Suprapubic skin (tissue), 4 donors: ENCODE measurements around the gene SLC22A23. TPM values are rescaled to one million over a fixed set of nuclear protein-coding genes. Genes with fewer than 3 reads are reported as not detected.

ENCODE experiments used
- DNase-seq, 2 donors: peaks; one replicate each; pipeline ENCODE4 v3.0.0-alpha.2; 2019; ENCODE audit warnings: low spot score in 2 of 2
- H3K27ac ChIP-seq: fragments of 200-600 bp; sonication (generic); one replicate; pipeline ENCODE4 v1.5.1; 2019
- H3K27me3 ChIP-seq: fragments of 200-600 bp; sonication (generic); one replicate; pipeline ENCODE4 v1.5.1; 2019
- H3K36me3 ChIP-seq: fragments of 200-600 bp; sonication (generic); one replicate; pipeline ENCODE4 v1.5.1; 2019
- H3K4me1 ChIP-seq: fragments of 200-600 bp; sonication (generic); one replicate; pipeline ENCODE4 v1.5.1; 2019
- H3K4me3 ChIP-seq: fragments of 200-600 bp; sonication (generic); one replicate; pipeline ENCODE4 v1.5.1; 2019; ENCODE audit warnings: mild to moderate bottlenecking
- H3K9me3 ChIP-seq: fragments of 200-600 bp; sonication (generic); one replicate; pipeline ENCODE4 v1.5.1; 2019
- EP300 ChIP-seq: sonication (generic); formaldehyde crosslinking; IDR thresholded peaks from one replicate; pipeline ENCODE4 v1.6.1; 2017; ENCODE audit warnings: antibody characterized with exemption
- POLR2A ChIP-seq, 2 donors: fragments of 450-650 bp; IDR thresholded peaks; one replicate each; pipeline ENCODE4 v1.6.1; 2017; ENCODE audit warnings: antibody characterized with exemption in 2 of 2, mild to moderate bottlenecking in 2 of 2, moderate library complexity in 2 of 2
- POLR2AphosphoS5 ChIP-seq, 3 donors: sonication (generic); formaldehyde crosslinking; IDR thresholded peaks; one replicate each; pipeline ENCODE4 v1.6.1; 2017; ENCODE audit warnings: antibody characterized with exemption in 3 of 3
- WGBS: methylation state at CpG from one replicate; pipeline ENCODE4 v1.1.5; 2018; 5-methylcytosine and 5-hydroxymethylcytosine counted together
- total RNA-seq, 4 donors: library from RNA; depleted of rRNA; stranded (reverse); fragments of >200 nt; gene quantifications; one replicate each; pipeline ENCODE4 v1.1.0, GENCODE V29; 2016
- TF ChIP-seq, protein P1 (sequence below), 2 donors: fragments of 200-600 bp in 1 of 2; fragments of 450-650 bp in 1 of 2; sonication (generic) in 1 of 2; IDR thresholded peaks; one replicate each; pipeline ENCODE4 v1.5.1; 2016 to 2019; ENCODE audit warnings: antibody characterized with exemption in 2 of 2, mild to moderate bottlenecking in 1 of 2, moderate library complexity in 1 of 2

The SLC22A23 gene
- total RNA-seq, 4 donors from 2014 or later = 38.2 to 59.8 (median 48.1) TPM

DNA sequence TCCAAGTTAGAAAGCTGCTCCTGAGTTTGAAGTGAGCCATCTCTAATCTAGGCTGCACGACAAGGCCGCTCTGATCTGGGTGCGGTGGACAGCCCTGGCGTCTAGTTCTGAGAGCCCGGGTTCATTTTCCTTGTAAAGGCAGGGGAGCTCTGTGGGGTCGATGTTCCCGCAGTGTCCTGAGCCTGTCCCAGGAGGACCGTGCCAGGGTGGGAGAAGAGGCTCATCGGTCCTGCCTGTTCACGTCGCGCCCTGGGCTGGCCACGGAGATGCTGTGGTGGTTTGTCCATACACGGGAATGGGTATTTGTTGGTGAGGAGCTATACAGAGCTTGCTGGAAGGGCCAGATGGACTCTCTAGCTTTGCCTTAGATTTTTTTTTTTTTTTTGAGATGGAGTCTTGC lies 171.1 kb downstream of the SLC22A23 start:
- Histone ChIP-seq H3K36me3 (peaks cover 32% of the 10 kb centered on the region), H3K4me3 (no peak overlapping the region), H3K9me3 (no peaks in the 10 kb centered on the region), H3K27me3 (no peaks in the 10 kb centered on the region), H3K4me1 (peaks cover 4% of the 10 kb centered on the region), H3K27ac (no peak overlapping the region)
- TF ChIP-seq POLR2AphosphoS5 (IDR thresholded peaks at IDR 0.05) (no peak), EP300 (no peak), POLR2A (IDR thresholded peaks at IDR 0.05) (no peak)
- TF ChIP-seq, protein P1, sequence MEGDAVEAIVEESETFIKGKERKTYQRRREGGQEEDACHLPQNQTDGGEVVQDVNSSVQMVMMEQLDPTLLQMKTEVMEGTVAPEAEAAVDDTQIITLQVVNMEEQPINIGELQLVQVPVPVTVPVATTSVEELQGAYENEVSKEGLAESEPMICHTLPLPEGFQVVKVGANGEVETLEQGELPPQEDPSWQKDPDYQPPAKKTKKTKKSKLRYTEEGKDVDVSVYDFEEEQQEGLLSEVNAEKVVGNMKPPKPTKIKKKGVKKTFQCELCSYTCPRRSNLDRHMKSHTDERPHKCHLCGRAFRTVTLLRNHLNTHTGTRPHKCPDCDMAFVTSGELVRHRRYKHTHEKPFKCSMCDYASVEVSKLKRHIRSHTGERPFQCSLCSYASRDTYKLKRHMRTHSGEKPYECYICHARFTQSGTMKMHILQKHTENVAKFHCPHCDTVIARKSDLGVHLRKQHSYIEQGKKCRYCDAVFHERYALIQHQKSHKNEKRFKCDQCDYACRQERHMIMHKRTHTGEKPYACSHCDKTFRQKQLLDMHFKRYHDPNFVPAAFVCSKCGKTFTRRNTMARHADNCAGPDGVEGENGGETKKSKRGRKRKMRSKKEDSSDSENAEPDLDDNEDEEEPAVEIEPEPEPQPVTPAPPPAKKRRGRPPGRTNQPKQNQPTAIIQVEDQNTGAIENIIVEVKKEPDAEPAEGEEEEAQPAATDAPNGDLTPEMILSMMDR (IDR thresholded peaks at IDR 0.05) = no peak
- WGBS = 88% methylated on average over 13 of the region's 14 CpGs
- DNase-seq = peak; percentile 60 to 69

DNA sequence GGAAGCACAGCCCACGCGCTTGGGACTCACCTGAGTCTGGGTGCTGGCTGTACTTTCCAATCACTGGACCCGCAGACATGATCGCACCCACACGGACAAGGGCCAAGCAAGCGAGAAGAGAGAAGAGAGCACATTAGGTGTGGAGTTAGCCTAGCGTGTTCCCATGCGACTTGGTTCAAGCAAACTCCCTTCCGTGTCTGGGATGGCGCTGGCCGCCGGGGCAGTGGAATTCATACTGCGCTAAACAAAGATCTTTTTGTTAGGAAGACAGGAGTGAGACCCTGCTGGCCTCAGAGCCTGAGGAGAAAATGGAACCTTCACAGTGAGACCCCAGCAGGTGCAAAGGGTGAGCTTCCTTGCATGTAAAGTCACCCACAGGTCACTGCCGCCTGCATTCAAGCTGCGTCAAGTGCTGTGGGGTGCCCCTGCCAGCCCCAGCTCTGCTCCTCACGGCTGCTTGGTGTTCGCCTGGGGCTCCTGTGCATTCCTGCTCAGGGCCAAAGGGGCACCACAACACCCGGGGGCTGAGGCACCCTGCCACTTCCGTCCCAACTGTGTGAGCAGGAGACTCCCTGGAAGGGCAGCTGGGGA lies 171.7 kb downstream of the SLC22A23 start:
- Histone ChIP-seq H3K4me3 (no peak overlapping the region), H3K4me1 (peaks cover 4% of the 10 kb centered on the region), H3K9me3 (no peaks in the 10 kb centered on the region), H3K27me3 (no peaks in the 10 kb centered on the region), H3K27ac (no peak overlapping the region), H3K36me3 (peaks cover 26% of the 10 kb centered on the region)
- 95% methylated on average over 14 of the region's 19 CpGs for WGBS
- peak; percentile 53 to 70 for DNase-seq
- no peak for TF ChIP-seq POLR2A (IDR thresholded peaks at IDR 0.05)
- TF ChIP-seq POLR2AphosphoS5 (IDR thresholded peaks at IDR 0.05) = no peak
- no peak for TF ChIP-seq EP300
- TF ChIP-seq, protein P1 (IDR thresholded peaks at IDR 0.05) = no peak

DNA sequence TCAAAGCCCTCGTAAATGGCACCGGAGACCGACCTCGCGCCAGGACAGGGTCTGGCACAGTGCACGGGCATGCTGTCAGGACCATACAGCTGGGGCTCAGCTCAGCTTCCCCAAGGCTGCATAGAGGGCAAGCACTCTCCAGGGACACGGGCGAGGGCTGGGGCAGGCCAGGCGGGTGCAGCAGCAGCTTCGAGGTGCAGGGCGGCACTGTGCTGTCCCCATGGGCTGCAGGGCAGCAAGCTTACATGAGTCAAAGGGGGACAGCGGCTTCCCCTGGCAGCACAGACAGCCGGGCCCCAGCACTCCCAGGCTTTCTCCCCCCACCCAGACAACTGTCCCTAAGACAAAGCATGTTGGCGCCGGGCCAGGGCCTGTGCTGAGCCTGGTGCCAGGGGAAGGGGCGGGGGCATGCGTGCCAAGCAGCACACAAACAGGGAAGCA lies 172.4 kb downstream of the SLC22A23 start:
- no peak overlapping the region for H3K27ac ChIP-seq
- no peak overlapping the region for H3K4me3 ChIP-seq
- TF ChIP-seq POLR2AphosphoS5 (IDR thresholded peaks at IDR 0.05) (no peak), EP300 (no peak), POLR2A (IDR thresholded peaks at IDR 0.05) (no peak)
- TF ChIP-seq, protein P1 (IDR thresholded peaks at IDR 0.05) = no peak
- H3K36me3 ChIP-seq = peaks cover 25% of the 10 kb centered on the region
- 81% methylated on average over 7 of the region's 17 CpGs for WGBS
- DNase-seq = peak; percentile 63 to 74
- H3K27me3 ChIP-seq = no peaks in the 10 kb centered on the region
- peaks cover 4% of the 10 kb centered on the region for H3K4me1 ChIP-seq
- no peaks in the 10 kb centered on the region for H3K9me3 ChIP-seq

DNA sequence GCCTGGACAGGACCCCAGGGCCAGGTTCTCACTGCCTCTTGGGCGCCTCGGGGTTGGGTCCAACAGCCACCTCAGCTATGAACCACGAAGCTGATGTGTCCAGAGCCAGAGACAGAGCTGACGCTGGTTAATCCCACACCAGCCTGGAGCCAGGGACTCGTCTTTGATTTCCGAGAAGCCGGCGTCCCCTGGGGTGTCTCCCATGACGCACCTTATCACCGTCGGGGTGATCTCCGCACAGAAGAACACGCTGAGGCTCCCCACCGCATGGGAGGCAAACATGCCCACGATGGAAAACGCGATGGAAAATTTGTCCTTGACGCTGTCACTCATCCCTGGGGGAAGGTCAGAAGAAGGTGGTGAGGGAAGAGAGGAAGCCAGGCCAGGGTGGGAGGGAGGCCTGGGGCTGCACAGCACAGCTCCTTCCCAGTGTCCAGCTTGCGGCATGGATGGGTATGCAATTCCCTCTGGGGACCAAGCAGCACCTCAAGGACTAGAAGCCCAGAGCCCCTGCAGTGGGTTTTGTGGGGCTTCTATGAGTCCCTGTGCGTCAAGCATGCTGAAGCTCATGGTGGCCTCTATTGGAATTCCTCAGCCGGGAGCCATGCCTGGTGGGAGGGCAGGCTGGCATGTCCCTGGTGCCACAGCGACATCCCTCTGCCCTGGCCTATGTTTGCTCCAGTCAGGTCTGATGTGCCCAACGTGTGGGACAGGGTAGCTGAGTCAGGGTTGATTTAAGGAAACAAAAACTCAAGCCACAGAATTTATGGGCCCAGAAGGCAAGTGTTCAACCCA lies 173.0 kb downstream of the SLC22A23 start:
- H3K4me1 ChIP-seq = peaks cover 4% of the 10 kb centered on the region
- 94% methylated on average over 22 of the region's 23 CpGs for WGBS
- TF ChIP-seq, protein P1 (IDR thresholded peaks at IDR 0.05) = no peak
- TF ChIP-seq POLR2AphosphoS5 (IDR thresholded peaks at IDR 0.05) = no peak
- no peak for TF ChIP-seq EP300
- no peak for TF ChIP-seq POLR2A (IDR thresholded peaks at IDR 0.05)
- peak; percentile 59 to 73 for DNase-seq
- no peaks in the 10 kb centered on the region for H3K9me3 ChIP-seq
- peaks cover 25% of the 10 kb centered on the region for H3K36me3 ChIP-seq
- H3K27ac ChIP-seq = no peak overlapping the region
- no peak overlapping the region for H3K4me3 ChIP-seq
- no peaks in the 10 kb centered on the region for H3K27me3 ChIP-seq

DNA sequence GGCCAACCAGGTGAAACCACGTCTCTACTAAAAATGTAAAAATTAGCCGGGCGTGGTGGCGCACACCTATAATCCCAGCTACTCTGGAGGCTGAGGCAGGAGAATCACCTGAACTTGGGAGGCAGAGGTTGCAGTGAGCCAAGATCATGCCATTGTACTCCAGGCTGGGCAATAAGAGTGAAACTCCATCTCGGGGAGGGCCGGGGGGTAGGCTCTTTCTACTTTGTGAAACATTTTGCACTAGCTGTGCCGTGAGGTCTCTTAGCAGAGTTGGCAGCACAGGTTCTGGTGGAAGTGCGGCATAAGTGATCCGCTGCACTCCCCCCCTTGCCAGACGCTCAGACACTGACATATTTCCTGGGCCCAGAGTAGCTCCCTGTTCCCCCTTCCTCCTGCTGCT lies 173.6 kb downstream of the SLC22A23 start:
- no peaks in the 10 kb centered on the region for H3K27me3 ChIP-seq
- no peak overlapping the region for H3K4me3 ChIP-seq
- 92% methylated on average over 10 of the region's 10 CpGs for WGBS
- peak in 1 of 2 donors; percentile 38 for DNase-seq
- H3K4me1 ChIP-seq = peaks cover 4% of the 10 kb centered on the region
- H3K27ac ChIP-seq = no peak overlapping the region
- TF ChIP-seq POLR2A (IDR thresholded peaks at IDR 0.05) (no peak), POLR2AphosphoS5 (IDR thresholded peaks at IDR 0.05) (no peak), EP300 (no peak)
- TF ChIP-seq, protein P1 (IDR thresholded peaks at IDR 0.05) = no peak
- no peaks in the 10 kb centered on the region for H3K9me3 ChIP-seq
- H3K36me3 ChIP-seq = peaks cover 25% of the 10 kb centered on the region
